ENCODE measurements around the gene RPTOR.

DNA sequence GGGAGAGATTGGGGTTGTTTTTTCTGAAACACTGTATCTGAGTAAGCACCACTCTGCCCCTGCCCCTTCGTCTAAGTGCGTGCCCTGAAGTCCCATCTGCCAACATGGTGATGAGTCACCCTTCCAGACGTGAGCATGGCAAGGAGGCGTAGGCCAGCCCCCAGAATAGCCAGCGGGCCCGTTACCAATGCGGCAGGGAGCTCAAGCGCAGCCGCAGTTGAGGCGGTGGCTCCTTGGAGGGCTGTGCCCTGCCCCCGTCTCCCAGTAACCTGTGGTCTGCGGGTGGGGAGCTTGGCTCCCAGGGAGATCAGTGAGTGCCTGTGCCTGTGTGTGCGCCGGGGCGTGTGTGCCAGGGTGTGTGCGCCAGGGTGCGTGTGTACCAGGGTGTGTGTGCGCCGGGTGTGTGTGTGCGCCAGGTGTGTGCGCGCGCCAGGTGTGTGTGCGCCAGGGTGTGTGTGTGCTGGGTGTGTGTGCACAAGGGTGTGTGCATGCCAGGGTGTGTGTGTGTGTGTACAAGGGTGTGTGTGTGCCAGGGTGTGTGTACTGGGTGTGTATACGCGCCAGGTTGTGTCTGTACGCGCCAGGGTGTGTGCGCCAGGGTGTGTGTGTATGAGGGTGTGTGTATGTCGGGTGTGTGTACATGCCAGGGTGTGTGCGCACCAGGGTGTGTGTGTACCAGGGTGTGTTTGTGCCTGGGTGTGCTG is 348.4 kb downstream of the RPTOR start:
- TF ChIP-seq, protein P1, sequence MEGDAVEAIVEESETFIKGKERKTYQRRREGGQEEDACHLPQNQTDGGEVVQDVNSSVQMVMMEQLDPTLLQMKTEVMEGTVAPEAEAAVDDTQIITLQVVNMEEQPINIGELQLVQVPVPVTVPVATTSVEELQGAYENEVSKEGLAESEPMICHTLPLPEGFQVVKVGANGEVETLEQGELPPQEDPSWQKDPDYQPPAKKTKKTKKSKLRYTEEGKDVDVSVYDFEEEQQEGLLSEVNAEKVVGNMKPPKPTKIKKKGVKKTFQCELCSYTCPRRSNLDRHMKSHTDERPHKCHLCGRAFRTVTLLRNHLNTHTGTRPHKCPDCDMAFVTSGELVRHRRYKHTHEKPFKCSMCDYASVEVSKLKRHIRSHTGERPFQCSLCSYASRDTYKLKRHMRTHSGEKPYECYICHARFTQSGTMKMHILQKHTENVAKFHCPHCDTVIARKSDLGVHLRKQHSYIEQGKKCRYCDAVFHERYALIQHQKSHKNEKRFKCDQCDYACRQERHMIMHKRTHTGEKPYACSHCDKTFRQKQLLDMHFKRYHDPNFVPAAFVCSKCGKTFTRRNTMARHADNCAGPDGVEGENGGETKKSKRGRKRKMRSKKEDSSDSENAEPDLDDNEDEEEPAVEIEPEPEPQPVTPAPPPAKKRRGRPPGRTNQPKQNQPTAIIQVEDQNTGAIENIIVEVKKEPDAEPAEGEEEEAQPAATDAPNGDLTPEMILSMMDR (IDR thresholded peaks at IDR 0.05; ENCODE audit: borderline replicate concordance, extremely low read depth, low read length, poor library complexity, severe bottlenecking), result no peak
- no peak for TF ChIP-seq EZH2 (IDR thresholded peaks at IDR 0.05; ENCODE audit: borderline replicate concordance, low read depth, low read length, severe bottlenecking)
